Stomach (tissue), 9 donors: ENCODE results near the gene OXSM. TPM values are rescaled to one million over a fixed set of nuclear protein-coding genes. Genes with fewer than 3 reads are reported as not detected.
A peak's percentile ranks its signal among the peaks of the same experiment; 100 is the strongest.

Experiments
- DNase-seq, 2 donors: peaks; one replicate each; pipeline versions ENCODE4 v3.0.0 to v3.0.0-alpha.2; 2013 to 2019
- H3K27ac ChIP-seq, 5 donors: fragments of 200-600 bp in 4 of 5; sonication (generic) in 4 of 5; one replicate each; pipeline ENCODE4 v1.5.1; 2013 to 2019; ENCODE audit warnings: mild to moderate bottlenecking in 1 of 5, moderate library complexity in 1 of 5
- H3K27me3 ChIP-seq, 3 donors: fragments of 200-600 bp; sonication (generic); one replicate each; pipeline ENCODE4 v1.5.1; 2017 to 2019; ENCODE audit warnings: mixed run types in 1 of 3
- H3K36me3 ChIP-seq, 4 donors: fragments of 200-600 bp; sonication (generic); 1 replicate in 3 of 4; 2 replicates in 1 of 4; pipeline ENCODE4 v1.5.1; 2016 to 2019
- H3K4me1 ChIP-seq, 4 donors: fragments of 200-600 bp; sonication (generic); one replicate each; pipeline ENCODE4 v1.5.1; 2016 to 2019
- H3K4me3 ChIP-seq, 4 donors: fragments of 200-600 bp; sonication (generic) in 3 of 4; one replicate each; pipeline ENCODE4 v1.5.1; 2016 to 2019; ENCODE audit warnings: mild to moderate bottlenecking in 1 of 4
- H3K9me3 ChIP-seq, 4 donors: fragments of 200-600 bp; sonication (generic); one replicate each; pipeline ENCODE4 v1.5.1; 2016 to 2019
- EP300 ChIP-seq: sonication (generic); formaldehyde crosslinking; IDR thresholded peaks from one replicate; pipeline ENCODE4 v1.6.1; 2017; ENCODE audit warnings: antibody characterized with exemption
- POLR2A ChIP-seq, 4 donors: fragments of 450-650 bp; IDR thresholded peaks; one replicate each; pipeline ENCODE4 v1.6.1; 2016; ENCODE audit warnings: antibody characterized with exemption in 4 of 4, control low read depth in 2 of 4, mild to moderate bottlenecking in 1 of 4, moderate library complexity in 1 of 4
- POLR2AphosphoS5 ChIP-seq, 3 donors: sonication (generic); formaldehyde crosslinking; IDR thresholded peaks; one replicate each; pipeline ENCODE4 v1.6.1; 2016; ENCODE audit warnings: antibody characterized with exemption in 3 of 3
- WGBS, 5 donors: extraction: QIAGEN DNeasy Blood & Tissue Kit in 3 of 5; methylation state at CpG; one replicate each; pipeline versions ENCODE4 v1.1.5 to v1.1.7; 2013 to 2018; 5-methylcytosine and 5-hydroxymethylcytosine counted together
- intact Hi-C: fragments of 100-400 bp; cut with DNase I; formaldehyde crosslinking; loops from one replicate; pipeline ENCODE4 v1.15.1; 2023; ENCODE audit warnings: low total_unique reads
- polyA plus RNA-seq, 3 donors: library from polyadenylated mRNA; stranded (reverse); fragments of 200-250 nt; gene quantifications; one replicate each; pipeline ENCODE4 v1.2.3, GENCODE V29; 2013
- total RNA-seq, 5 donors: library from RNA; depleted of rRNA; stranded (reverse); fragments of >200 nt; gene quantifications; one replicate each; pipeline versions ENCODE4 v1.1.0 to v1.2.3, GENCODE V29; 2014 to 2016
- TF ChIP-seq, protein P1 (sequence below), 7 experiments: fragments of 450-650 bp in 4 of 7; fragments of 200-600 bp in 3 of 7; sonication (generic) in 3 of 7; IDR thresholded peaks; one replicate each; pipeline ENCODE4 v1.5.1; 2016 to 2019; ENCODE audit warnings: antibody characterized with exemption in 7 of 7, control low read depth in 2 of 7, mild to moderate bottlenecking in 1 of 7
- donor health status: healthy with polysubstance abuse.
- donor health status: Bipolar disorder and iron deficiency.
- donor health status: healthy.

The OXSM gene
- total and polyA plus RNA-seq, 8 donors: 0.58 to 89.3 (median 8.8) TPM; not detected in 1

- Histone ChIP-seq H3K4me3 (no peak overlapping the region), H3K27me3 (no peaks in the 10 kb centered on the region), H3K27ac (no peak overlapping the region), H3K4me1 (no peaks in the 10 kb centered on the region), H3K36me3 (no peaks in the 10 kb centered on the region), H3K9me3 (no peaks in the 10 kb centered on the region)
- WGBS, 5 donors: 85 to 100% (median 92%) methylated on average over 1 to 2 of the region's 2 CpGs
- TF ChIP-seq POLR2A (IDR thresholded peaks at IDR 0.05) (no peak), POLR2AphosphoS5 (IDR thresholded peaks at IDR 0.05) (no peak), EP300 (no peak)
- TF ChIP-seq, protein P1, sequence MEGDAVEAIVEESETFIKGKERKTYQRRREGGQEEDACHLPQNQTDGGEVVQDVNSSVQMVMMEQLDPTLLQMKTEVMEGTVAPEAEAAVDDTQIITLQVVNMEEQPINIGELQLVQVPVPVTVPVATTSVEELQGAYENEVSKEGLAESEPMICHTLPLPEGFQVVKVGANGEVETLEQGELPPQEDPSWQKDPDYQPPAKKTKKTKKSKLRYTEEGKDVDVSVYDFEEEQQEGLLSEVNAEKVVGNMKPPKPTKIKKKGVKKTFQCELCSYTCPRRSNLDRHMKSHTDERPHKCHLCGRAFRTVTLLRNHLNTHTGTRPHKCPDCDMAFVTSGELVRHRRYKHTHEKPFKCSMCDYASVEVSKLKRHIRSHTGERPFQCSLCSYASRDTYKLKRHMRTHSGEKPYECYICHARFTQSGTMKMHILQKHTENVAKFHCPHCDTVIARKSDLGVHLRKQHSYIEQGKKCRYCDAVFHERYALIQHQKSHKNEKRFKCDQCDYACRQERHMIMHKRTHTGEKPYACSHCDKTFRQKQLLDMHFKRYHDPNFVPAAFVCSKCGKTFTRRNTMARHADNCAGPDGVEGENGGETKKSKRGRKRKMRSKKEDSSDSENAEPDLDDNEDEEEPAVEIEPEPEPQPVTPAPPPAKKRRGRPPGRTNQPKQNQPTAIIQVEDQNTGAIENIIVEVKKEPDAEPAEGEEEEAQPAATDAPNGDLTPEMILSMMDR (IDR thresholded peaks at IDR 0.05): no peak
- no peak for DNase-seq
- intact Hi-C loops: no loop called here
Measured at GRCh38 chr3:25836579-25836978, 46.7 kb downstream of the OXSM start.

DNA sequence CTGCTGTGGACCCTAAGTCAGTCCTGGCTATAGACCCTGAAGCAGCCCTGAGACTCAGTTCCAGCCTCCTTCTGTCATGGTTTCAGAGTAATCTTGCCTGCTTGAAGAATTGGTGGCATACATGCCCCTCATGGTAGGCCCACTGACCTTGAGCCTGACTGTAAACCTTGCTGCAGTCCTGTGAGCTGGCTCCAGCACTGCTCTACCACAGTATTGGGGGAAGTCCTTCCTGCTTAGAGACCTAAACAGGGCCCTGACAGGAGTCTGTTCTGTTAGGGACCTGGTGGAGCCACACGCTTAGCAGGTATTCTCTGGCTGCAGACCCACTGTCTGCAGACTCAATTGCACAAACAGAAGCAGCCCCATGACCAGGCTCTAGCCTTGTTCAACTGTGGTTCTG is 47.1 kb downstream of the OXSM start:
- Histone ChIP-seq H3K27me3 (no peaks in the 10 kb centered on the region), H3K9me3 (no peaks in the 10 kb centered on the region), H3K4me3 (no peak overlapping the region), H3K36me3 (no peaks in the 10 kb centered on the region), H3K4me1 (no peaks in the 10 kb centered on the region), H3K27ac (no peak overlapping the region)
- WGBS, 5 donors: 0 to 86% (median 0%) methylated on average over 1 of the region's 1 CpG; no CpG with 5 or more reads in 1 of the 5 donors
- no peak for DNase-seq
- no peak for TF ChIP-seq POLR2A (IDR thresholded peaks at IDR 0.05)
- no peak for TF ChIP-seq POLR2AphosphoS5 (IDR thresholded peaks at IDR 0.05)
- TF ChIP-seq, protein P1 (IDR thresholded peaks at IDR 0.05): no peak
- TF ChIP-seq EP300: no peak
- intact Hi-C loops: no loop called here

GRCh38 chr3:25840099-25840498 is 50.2 kb downstream of the OXSM start:
- 85 to 93% (median 89%) methylated on average over 3 of the region's 3 CpGs for WGBS, 5 donors
- intact Hi-C loops: no loop called here

DNA sequence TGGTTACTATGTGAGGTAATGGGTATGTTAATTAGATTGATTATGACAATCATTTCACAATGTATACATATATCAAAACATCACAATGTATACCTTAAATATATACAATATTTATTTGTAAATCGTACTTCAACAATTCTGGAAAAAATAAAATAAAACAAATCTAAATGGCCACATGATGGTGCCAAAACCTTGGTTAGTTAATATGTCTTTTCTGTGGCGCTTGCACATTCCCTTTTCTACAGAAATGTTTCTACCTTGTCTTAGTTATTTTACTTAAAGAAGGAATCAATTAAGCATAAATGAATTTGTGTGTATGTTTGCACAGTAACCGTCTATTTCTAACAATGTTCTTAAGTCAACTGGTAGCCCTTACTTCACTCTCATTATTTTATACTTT is 53.4 kb downstream of the OXSM start:
- H3K4me3 ChIP-seq: no peak overlapping the region
- no peaks in the 10 kb centered on the region for H3K27me3 ChIP-seq
- no peaks in the 10 kb centered on the region for H3K36me3 ChIP-seq
- TF ChIP-seq, protein P1 (IDR thresholded peaks at IDR 0.05): peak in 3 of 7 experiments; percentile 7 to 32 (median 13)
- TF ChIP-seq POLR2AphosphoS5 (IDR thresholded peaks at IDR 0.05): no peak
- H3K9me3 ChIP-seq: no peaks in the 10 kb centered on the region
- WGBS, 5 donors: 18 to 30% (median 27%) methylated on average over 3 of the region's 3 CpGs
- no peak overlapping the region for H3K27ac ChIP-seq
- intact Hi-C loops: no loop called here
- DNase-seq: peak in 1 of 2 donors; percentile 49
- no peaks in the 10 kb centered on the region for H3K4me1 ChIP-seq

More at GRCh38 chr3:25840099-25840498, 50.2 kb downstream of the OXSM start:
- Histone ChIP-seq H3K36me3 (no peaks in the 10 kb centered on the region), H3K27me3 (no peaks in the 10 kb centered on the region), H3K9me3 (no peaks in the 10 kb centered on the region), H3K4me1 (no peaks in the 10 kb centered on the region), H3K4me3 (no peak overlapping the region), H3K27ac (no peak overlapping the region)
- TF ChIP-seq POLR2A (IDR thresholded peaks at IDR 0.05) (no peak), EP300 (no peak), POLR2AphosphoS5 (IDR thresholded peaks at IDR 0.05) (no peak)
- TF ChIP-seq, protein P1 (IDR thresholded peaks at IDR 0.05): no peak
- DNase-seq: no peak

Other genes with a start within 250 kb of the OXSM start
- 100 to 1,000 TPM in 3 of 5 donors, 10 to 100 TPM in 2; 35.6 to 266 (median 113) TPM for gene TOP2B, start 125.2 kb upstream of the OXSM start, total RNA-seq
- gene TOP2B, start 125.2 kb upstream of the OXSM start, polyA plus RNA-seq: 10 to 100 TPM; 39.7 to 43.6 (median 39.9) TPM
- gene NGLY1, start 6.6 kb upstream of the OXSM start, total RNA-seq: 10 to 100 TPM; 16.8 to 64.8 (median 41.7) TPM
- 10 to 100 TPM; 15.9 to 20.9 (median 20.2) TPM for gene NGLY1, start 6.6 kb upstream of the OXSM start, polyA plus RNA-seq